ENCODE results near the gene SGK2. TPM values are rescaled to one million over a fixed set of nuclear protein-coding genes. Genes with fewer than 3 reads are reported as not detected.
A peak's percentile ranks its signal among the peaks of the same experiment; 100 is the strongest.

SGK2 gene
- total and polyA plus RNA-seq, 2 of the 13 experiments (the other 11 are each of a cell fraction or from before 2014, with no cell fraction given): 6.2 to 29.4 TPM

GRCh38 chr20:43590392-43591303 is 31.8 kb downstream of the SGK2 start, which contains the start of gene IFT52:
TSS of gene IFT52 (plus strand) at chr20:43590937. CDS start at chr20:43594699, 3,762 bp downstream.
- peak; percentile 98 for ATAC-seq
- peak; percentile 93 for DNase-seq (ENCODE audit: low spot score)
- H3K4me2 ChIP-seq (ENCODE audit: low read depth, low read length): peak within 1 kb of the TSS; percentile 91
- no TSS peak for BruUV-seq (replicated peaks)
- peaks cover 32% of the 10 kb centered on the region for H3K4me1 ChIP-seq (ENCODE audit: insufficient read depth, low read length)
- H2AFZ ChIP-seq (ENCODE audit: low read length): peak within 1 kb of the TSS; percentile 73
- ChIA-PET CTCF (ENCODE audit: low intra/inter-chr PET ratio, low total read pairs) (no interaction called here), POLR2A (interaction anchor here (0.6 to 6.7 kb wide), 30 partner anchors 9 to 539 kb away, joined by 3 to 182 read pairs (median 4); partner anchors contain the start of genes L3MBTL1, SGK2 and SRSF6)
- no peaks in the 10 kb centered on the region for H3K9me3 ChIP-seq (ENCODE audit: low read length)
- intact Hi-C loops (cut with micrococcal nuclease; ENCODE audit: unreplicated experiment) (loop anchor here (1.0 kb wide), 3 partner anchors 34 to 63 kb away; no protein-coding TSS in a partner anchor), in situ Hi-C loops (cut with HindIII; ENCODE audit: extremely low pct_ligation_motif_present, low pct_unique_long_range_greater_than_20kb) (no loop called here)
- peaks cover 2 to 7% of the 10 kb centered on the region in 2 experiments; a peak in 4 of 5 replicates for H3K36me3 ChIP-seq (replicated peaks in 1 of 2; ENCODE audit: control insufficient read depth in 1 of 2, insufficient read depth in 2 of 2, low read length in 2 of 2)
- H3K27me3 ChIP-seq (ENCODE audit: control insufficient read depth in 1 of 2, insufficient read depth in 2 of 2, low read length in 2 of 2): no peaks in the 10 kb centered on the region
- peak; percentile 86 for FAIRE-seq
- H3K27ac ChIP-seq (ENCODE audit: extremely low read length, insufficient read depth, low read length): peak within 1 kb of the TSS; percentile 79
- H3K79me2 ChIP-seq (ENCODE audit: insufficient read depth, low read length): peaks cover 10% of the 10 kb centered on the region
- peak within 1 kb of the TSS; percentile 84 to 89 (median 86) for H3K4me3 ChIP-seq (replicated peaks in 1 of 3; ENCODE audit: insufficient read depth in 1 of 3, low read depth in 2 of 3, low read length in 3 of 3)
- no peaks in the 10 kb centered on the region for H4K20me1 ChIP-seq (ENCODE audit: insufficient read depth, low read length)
- WGBS (ENCODE audit: low lambda C conversion rate): under 1% methylated on average over 64 of the region's 68 CpGs
- H3K9ac ChIP-seq (ENCODE audit: insufficient read depth, low read depth, low read length): peak within 1 kb of the TSS; percentile 73
- peak; percentile 91; the same call in 1 of the 2 replicates for TF ChIP-seq XBP1 (CRISPR knock-in tag; IDR thresholded peaks at IDR 0.05)
- TF ChIP-seq STAT6 (CRISPR knock-in tag; IDR thresholded peaks at IDR 0.05; ENCODE audit: borderline replicate concordance): no peak
- peak; percentile 89; the same call in 1 of the 2 replicates for TF ChIP-seq DNMT1 (CRISPR knock-in tag; IDR thresholded peaks at IDR 0.05)
- TF ChIP-seq CCDC6 (CRISPR knock-in tag; IDR thresholded peaks at IDR 0.05): peak; percentile 72
- no peak for TF ChIP-seq THAP7 (CRISPR knock-in tag; IDR thresholded peaks at IDR 0.05)
- TF ChIP-seq ZNF414 (CRISPR knock-in tag; IDR thresholded peaks at IDR 0.05): no peak
- TF ChIP-seq ZBTB33 (CRISPR knock-in tag; IDR thresholded peaks at IDR 0.05): peak; percentile 47; the same call in 1 of the 2 replicates
- no peak for TF ChIP-seq NR2C2 (CRISPR knock-in tag; IDR thresholded peaks at IDR 0.05; ENCODE audit: borderline replicate concordance)
- TF ChIP-seq MXD3 (CRISPR knock-in tag; IDR thresholded peaks at IDR 0.05): peak; percentile 95
- TF ChIP-seq ZSCAN31 (CRISPR knock-in tag; IDR thresholded peaks at IDR 0.05; ENCODE audit: low read depth): no peak; the same call in none of the 2 replicates
- TF ChIP-seq MTA1 (CRISPR knock-in tag; IDR thresholded peaks at IDR 0.05; ENCODE audit: borderline replicate concordance): peak; percentile 91; the same call in 1 of the 2 replicates
- TF ChIP-seq ZNF614 (CRISPR knock-in tag; IDR thresholded peaks at IDR 0.05; ENCODE audit: borderline replicate concordance): peak; percentile 5; the same call in 1 of the 2 replicates
- TF ChIP-seq BATF2 (CRISPR knock-in tag; IDR thresholded peaks at IDR 0.05): peak; percentile 32; the same call in 1 of the 2 replicates
- peak; percentile 82 for TF ChIP-seq AHR (CRISPR knock-in tag; IDR thresholded peaks at IDR 0.05)

All from HepG2 (cell line).